IMR-90 (cell line): ENCODE measurements around the gene SASH1. TPM values are rescaled to one million over a fixed set of nuclear protein-coding genes. Genes with fewer than 3 reads are reported as not detected.

ENCODE experiments used
- ATAC-seq: fragments of 200-7000 bp; cut with Tn5 transposase; 2 replicates; pipeline ENCODE4 v1.9.1; 2020; ENCODE audit warnings: low read depth, mild to moderate bottlenecking, moderate library complexity
- BruUV-seq: library from RNA; stranded (reverse); fragments of 400-500 nt; replicated peaks from 2 replicates; lab custom pipeline; 2021; lab: Mats Ljungman, UMichigan
- CTCF ChIA-PET: fragments of 300-600 bp; formaldehyde crosslinking; extraction: SDS; loops from one replicate; lab custom pipeline; 2021; ENCODE audit warnings: antibody characterized with exemption; lab: Yijun Ruan, JAX
- POLR2A ChIA-PET: fragments of 300-600 bp; sonication (Branson Sonifier 250); formaldehyde crosslinking; loops from one replicate; lab custom pipeline; 2022; ENCODE audit warnings: antibody characterized with exemption; ENCODE audit not compliant: unreplicated experiment; lab: Charles Lee
- DNase-seq: peaks from one replicate; pipeline ENCODE4 v3.0.0; 2013
- H2AFZ ChIP-seq: replicated peaks from 2 replicates; pipeline ENCODE3; 2013; ENCODE audit warnings: low read length, mild to moderate bottlenecking; ENCODE audit not compliant: poor library complexity
- H2AK5ac ChIP-seq: 2 replicates; pipeline ENCODE4 v1.6.1; 2013; ENCODE audit warnings: low read depth, low read length, inconsistent platforms
- H2AK9ac ChIP-seq: replicated peaks from 2 replicates; pipeline ENCODE3; 2013; ENCODE audit warnings: mild to moderate bottlenecking, low read depth, low read length, moderate library complexity; ENCODE audit not compliant: poor library complexity
- H2BK120ac ChIP-seq: 2 replicates; pipeline ENCODE4 v1.6.1; 2013; ENCODE audit warnings: low read depth, low read length, inconsistent platforms
- H2BK15ac ChIP-seq: 3 replicates; pipeline ENCODE4 v1.6.1; 2013; ENCODE audit warnings: low read depth, low read length, inconsistent platforms
- H2BK20ac ChIP-seq: 2 replicates; pipeline ENCODE4 v1.6.1; 2013; ENCODE audit warnings: low read depth, mild to moderate bottlenecking, inconsistent platforms, low read length, moderate library complexity
- H2BK5ac ChIP-seq: 2 replicates; pipeline ENCODE4 v1.6.1; 2013; ENCODE audit warnings: mild to moderate bottlenecking, low read depth, low read length, inconsistent platforms; ENCODE audit not compliant: poor library complexity, severe bottlenecking
- H3K14ac ChIP-seq: replicated peaks from 2 replicates; pipeline ENCODE4 v1.6.1; 2013; ENCODE audit warnings: low read depth, low read length, inconsistent platforms
- H3K18ac ChIP-seq: 2 replicates; pipeline ENCODE4 v1.6.1; 2013; ENCODE audit warnings: low read depth, low read length, control low read depth
- H3K23ac ChIP-seq: 2 replicates; pipeline ENCODE4 v1.6.1; 2013; ENCODE audit warnings: low read depth, low read length, inconsistent platforms
- H3K27ac ChIP-seq: 2 replicates; pipeline ENCODE4 v1.5.1; 2013; ENCODE audit warnings: mild to moderate bottlenecking, control low read depth, low read length; ENCODE audit not compliant: insufficient read depth
- H3K27me3 ChIP-seq: 2 replicates; pipeline ENCODE4 v1.6.1; 2013; ENCODE audit warnings: low read length; ENCODE audit not compliant: control insufficient read depth, insufficient read depth
- H3K36me3 ChIP-seq: 2 replicates; pipeline ENCODE4 v1.6.1; 2013; ENCODE audit warnings: low read length, mixed read lengths; ENCODE audit not compliant: control insufficient read depth, insufficient read depth
- H3K4ac ChIP-seq: 2 replicates; pipeline ENCODE4 v1.6.1; 2013; ENCODE audit warnings: low read depth, low read length, inconsistent platforms
- H3K4me1 ChIP-seq: 2 replicates; pipeline ENCODE4 v1.6.1; 2013; ENCODE audit warnings: low read length, mixed read lengths; ENCODE audit not compliant: control insufficient read depth, insufficient read depth
- H3K4me2 ChIP-seq: 2 replicates; pipeline ENCODE4 v1.6.1; 2013; ENCODE audit warnings: low read depth, mild to moderate bottlenecking, control low read depth, low read length, moderate library complexity
- H3K4me3 ChIP-seq: 2 replicates; pipeline ENCODE4 v1.5.1; 2013; ENCODE audit warnings: low read depth, mild to moderate bottlenecking, control low read depth, low read length, moderate library complexity; ENCODE audit not compliant: insufficient read depth
- H3K56ac ChIP-seq: 2 replicates; pipeline ENCODE4 v1.6.1; 2013; ENCODE audit warnings: low read length, inconsistent platforms; ENCODE audit not compliant: insufficient read depth; ENCODE audit errors: extremely low read depth
- H3K79me1 ChIP-seq, 2 experiments: 2 replicates each; pipeline ENCODE4 v1.6.1; 2013; ENCODE audit warnings: low read length in 2 of 2, inconsistent platforms in 1 of 2, low read depth in 1 of 2
- H3K9ac ChIP-seq: 2 replicates; pipeline ENCODE4 v1.6.1; 2013; ENCODE audit warnings: low read depth, low read length, control low read depth
- H3K9me1 ChIP-seq: 2 replicates; pipeline ENCODE4 v1.6.1; 2013; ENCODE audit warnings: low read length, inconsistent platforms; ENCODE audit not compliant: insufficient read depth
- H3K9me3 ChIP-seq: 2 replicates; pipeline ENCODE4 v1.6.1; 2013; ENCODE audit warnings: low read length; ENCODE audit not compliant: control insufficient read depth, insufficient read depth
- H4K20me1 ChIP-seq: 2 replicates; pipeline ENCODE4 v1.6.1; 2013; ENCODE audit warnings: low read length, inconsistent platforms; ENCODE audit not compliant: insufficient read depth
- H4K5ac ChIP-seq: 2 replicates; pipeline ENCODE4 v1.6.1; 2013; ENCODE audit warnings: mild to moderate bottlenecking, low read depth, low read length, control low read depth
- H4K8ac ChIP-seq, 2 experiments: 2 replicates each; pipeline ENCODE4 v1.6.1; 2013; ENCODE audit warnings: low read depth in 2 of 2, low read length in 2 of 2, control low read depth in 1 of 2, inconsistent platforms in 1 of 2
- H4K91ac ChIP-seq: 2 replicates; pipeline ENCODE4 v1.6.1; 2013; ENCODE audit warnings: low read depth, low read length, inconsistent platforms; ENCODE audit not compliant: insufficient read depth
- BHLHE40 ChIP-seq: fragments of 150-350 bp; IDR thresholded peaks from 2 replicates; pipeline ENCODE4 v1.6.1; 2016; ENCODE audit warnings: mild to moderate bottlenecking, low read depth, low read length
- CEBPB ChIP-seq: IDR thresholded peaks from 2 replicates; pipeline ENCODE4 v1.6.1; 2012; ENCODE audit warnings: low read depth, low read length, improper control_type of control experiment
- CHD1 ChIP-seq: IDR thresholded peaks from 2 replicates; pipeline ENCODE4 v1.6.1; 2012; ENCODE audit warnings: low read depth, low read length, improper control_type of control experiment
- MAFK ChIP-seq: IDR thresholded peaks from 2 replicates; pipeline ENCODE4 v1.6.1; 2012; ENCODE audit warnings: low read depth, low read length, improper control_type of control experiment
- WGBS, 2 experiments: methylation state at CpG; one replicate each; pipeline versions ENCODE4 v1.1.5 to v1.1.7; 2013; ENCODE audit warnings: missing lambda C conversion rate in 2 of 2; ENCODE audit not compliant: insufficient read length in 1 of 2; ENCODE audit errors: extremely low coverage in 2 of 2; 5-methylcytosine and 5-hydroxymethylcytosine counted together
- dilution Hi-C: fragments of 300-500 bp; cut with HindIII; formaldehyde crosslinking; loops from one replicate; pipeline ENCODE4 v1.14.3; 2018; ENCODE audit warnings: low sequenced_read_pairs; ENCODE audit not compliant: unreplicated experiment
- in situ Hi-C: fragments of 300-500 bp; cut with MboI; formaldehyde crosslinking; loops from 3 replicates; pipeline ENCODE4 v1.14.3; 2019; ENCODE audit warnings: low sequenced_read_pairs, inconsistent platforms, mixed read lengths
- intact Hi-C: fragments of 100-400 bp; cut with micrococcal nuclease; formaldehyde crosslinking; loops from 2 replicates; pipeline ENCODE4 v1.10.0; 2022
- polyA plus RNA-seq, 3 experiments: library from polyadenylated mRNA; depleted of rRNA; stranded (reverse); fragments of >200 nt; gene quantifications; 2 replicates each; pipeline ENCODE4 v1.2.3, GENCODE V29; 2012; ENCODE audit warnings: low replicate concordance in 1 of 3
- total RNA-seq: library from RNA; depleted of rRNA; stranded (reverse); fragments of >200 nt; gene quantifications from 2 replicates; pipeline ENCODE4 v1.2.3, GENCODE V29; 2012

The SASH1 gene
- total and polyA plus RNA-seq, 2 of the 4 experiments (the other 2 are of a cell fraction) = 11.6 to 16.5 TPM

DNA sequence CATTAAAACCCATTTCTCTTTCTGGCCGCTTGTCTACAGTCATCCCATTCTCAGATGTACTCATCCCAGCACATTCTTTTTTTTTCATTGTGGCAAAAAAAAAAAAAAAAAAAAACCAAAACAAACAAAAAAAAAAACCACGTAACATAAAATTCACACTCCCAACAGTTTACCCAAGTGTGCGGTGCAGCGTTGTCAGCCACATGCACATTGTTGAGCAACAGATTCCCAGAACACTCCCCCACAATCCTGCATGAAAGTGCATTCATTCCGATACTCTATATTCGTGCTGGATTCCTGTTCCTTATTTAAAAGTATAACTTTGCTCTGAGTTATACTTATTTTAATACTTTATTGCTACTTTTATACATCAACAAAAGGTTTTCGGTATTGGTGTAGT lies 96.0 kb downstream of the SASH1 start:
- Histone ChIP-seq H3K27ac (no peak overlapping the region), H2BK15ac (no peak overlapping the region), H3K4me1 (peaks cover 9% of the 10 kb centered on the region), H2BK5ac (no peak overlapping the region), H4K8ac (no peak overlapping the region), H4K5ac (no peak overlapping the region), H3K9me3 (0 out of 2 replicates have a peak, but pooled peaks cover 2% of the 10 kb centered on the region), H3K18ac (no peak overlapping the region), H3K56ac (no peak overlapping the region), H3K9me1 (peaks cover 5% of the 10 kb centered on the region), H3K9ac (no peak overlapping the region), H3K4me2 (no peak overlapping the region), H3K79me1 (peaks cover 10 to 46% of the 10 kb centered on the region in 2 experiments), H3K27me3 (no peaks in the 10 kb centered on the region), H3K36me3 (no peaks in the 10 kb centered on the region), H3K4me3 (no peak overlapping the region), H2AFZ (no peak overlapping the region), H2AK5ac (no peak overlapping the region), H3K23ac (no peak overlapping the region), H4K91ac (no peak overlapping the region), H2BK120ac (no peak overlapping the region), H3K14ac (0 out of 2 replicates have a peak overlapping the region, but pooled peaks have one; percentile 25), H4K20me1 (no peaks in the 10 kb centered on the region; the same call in 1 of the 2 replicates), H3K4ac (no peak overlapping the region), H2BK20ac (no peak overlapping the region), H2AK9ac (no peak overlapping the region)
- dilution Hi-C loops (no loop called here), intact Hi-C loops (no loop called here), in situ Hi-C loops (no loop called here)
- DNase-seq (peak; percentile 44), ATAC-seq (no peak)
- WGBS, 2 experiments = 60% methylated on average over 1 of the region's 7 CpGs; no CpG with 5 or more reads in 1 of the 2 experiments
- CTCF ChIA-PET = no interaction called here
- TF ChIP-seq CEBPB = peak; percentile 38; the same call in 1 of the 2 replicates
- TF ChIP-seq BHLHE40 = no peak
- TF ChIP-seq MAFK = no peak
- TF ChIP-seq CHD1 = no peak
- POLR2A ChIA-PET = no interaction called here
- BruUV-seq = no TSS peak
